ENCODE data around the gene IGF1R.

IGF1R gene

GRCh38 chr15:98798375-98798893 is 150.1 kb downstream of the IGF1R start:
- DNase-seq (ENCODE audit: low read depth), result no peak

DNA sequence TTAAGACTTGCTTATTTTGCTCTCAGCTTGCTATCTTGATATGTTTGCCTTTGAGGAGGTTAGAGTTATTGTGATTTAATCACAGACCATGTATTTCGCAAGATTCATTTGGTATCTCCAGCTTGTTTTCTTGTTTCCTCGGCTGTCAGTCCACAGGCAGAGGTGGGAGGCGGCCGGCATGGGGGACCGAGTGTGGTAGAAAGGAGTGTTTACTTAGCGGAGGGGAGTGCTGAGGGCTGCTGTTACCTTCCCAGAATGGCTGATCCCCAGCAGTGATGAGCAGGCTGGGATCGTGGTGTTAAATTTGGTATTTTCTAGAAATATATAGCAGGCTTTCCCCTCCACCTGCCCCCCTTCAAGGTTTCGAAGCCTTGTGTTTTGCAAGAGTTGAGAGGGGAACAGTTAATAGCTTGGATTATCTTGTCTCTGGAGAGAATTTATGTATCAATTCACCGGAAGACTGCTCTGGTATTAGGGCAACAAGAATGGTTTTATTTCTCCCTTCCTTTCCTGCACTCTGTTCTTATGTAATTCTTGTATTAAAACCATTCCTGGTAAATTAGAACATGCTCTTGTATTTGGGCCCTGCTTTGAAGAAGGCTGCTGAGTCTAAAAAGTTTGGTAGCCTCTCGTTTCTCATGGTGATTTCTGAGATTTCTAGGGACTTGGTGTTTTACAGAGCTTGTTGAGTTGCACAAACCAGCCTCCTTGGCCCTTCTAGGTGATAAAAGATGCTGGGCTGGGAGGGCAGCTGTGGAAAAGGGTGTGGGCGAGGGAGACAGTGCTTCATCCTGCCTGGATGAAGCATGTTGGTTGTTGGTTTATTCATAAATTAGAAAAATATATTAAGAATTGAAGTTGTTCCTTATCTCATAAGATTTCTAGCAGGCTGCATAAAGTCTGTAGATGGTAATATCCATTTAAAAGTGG is 151.4 kb downstream of the IGF1R start:
- DNase-seq (ENCODE audit: low read depth), result no peak

- DNase-seq (ENCODE audit: low read depth), result no peak
Observed at GRCh38 chr15:98800437-98801233, 152.3 kb downstream of the IGF1R start.

GRCh38 chr15:98801234-98801561 is 152.9 kb downstream of the IGF1R start:
- no peak for DNase-seq (ENCODE audit: low read depth)

GRCh38 chr15:98802187-98802586 is 153.8 kb downstream of the IGF1R start:
- DNase-seq (ENCODE audit: low read depth), result no peak

DNA sequence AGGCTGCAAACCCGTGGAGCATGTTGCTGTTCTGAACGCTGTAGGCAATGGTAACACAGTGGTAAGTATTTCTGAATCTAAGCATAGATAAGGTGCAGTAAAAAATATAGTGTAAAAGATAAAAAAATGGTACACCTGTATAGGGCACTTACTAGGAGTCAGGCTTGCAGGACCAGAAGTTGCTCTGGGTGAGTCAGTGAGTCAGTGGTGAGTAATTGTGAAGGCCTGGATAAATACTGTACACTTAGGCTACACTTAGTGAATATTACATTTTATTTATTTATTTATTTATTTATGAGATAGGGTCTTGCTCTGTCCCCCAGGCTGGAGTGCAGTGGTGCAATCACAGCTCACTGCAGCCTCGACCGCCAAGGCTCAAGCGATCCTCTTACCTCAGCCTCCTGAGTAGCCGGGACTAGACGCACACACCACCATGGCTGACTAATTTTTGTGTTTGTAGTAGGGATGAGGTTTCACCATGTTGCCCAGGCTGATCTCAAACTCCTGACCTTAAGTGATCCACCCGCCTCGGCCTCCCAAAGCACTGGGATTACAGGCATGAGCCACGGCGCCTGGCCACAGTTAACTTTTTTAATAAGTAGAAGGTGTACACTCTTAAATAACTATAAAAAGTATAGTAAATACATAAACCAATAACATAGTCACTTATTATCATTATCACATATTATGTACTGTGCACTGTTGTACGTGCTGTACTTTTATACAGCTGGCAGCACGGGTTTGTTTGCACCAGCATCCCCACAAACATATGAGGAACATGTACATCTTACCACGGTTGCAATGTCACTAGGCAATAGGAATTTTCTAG is 155.1 kb downstream of the IGF1R start:
- DNase-seq (ENCODE audit: low read depth), result no peak

- no peak for DNase-seq (ENCODE audit: low read depth)
Observed at GRCh38 chr15:98804057-98804380, 155.7 kb downstream of the IGF1R start.

GRCh38 chr15:98805434-98806274 is 157.3 kb downstream of the IGF1R start:
- no peak for DNase-seq (ENCODE audit: low read depth)

DNA sequence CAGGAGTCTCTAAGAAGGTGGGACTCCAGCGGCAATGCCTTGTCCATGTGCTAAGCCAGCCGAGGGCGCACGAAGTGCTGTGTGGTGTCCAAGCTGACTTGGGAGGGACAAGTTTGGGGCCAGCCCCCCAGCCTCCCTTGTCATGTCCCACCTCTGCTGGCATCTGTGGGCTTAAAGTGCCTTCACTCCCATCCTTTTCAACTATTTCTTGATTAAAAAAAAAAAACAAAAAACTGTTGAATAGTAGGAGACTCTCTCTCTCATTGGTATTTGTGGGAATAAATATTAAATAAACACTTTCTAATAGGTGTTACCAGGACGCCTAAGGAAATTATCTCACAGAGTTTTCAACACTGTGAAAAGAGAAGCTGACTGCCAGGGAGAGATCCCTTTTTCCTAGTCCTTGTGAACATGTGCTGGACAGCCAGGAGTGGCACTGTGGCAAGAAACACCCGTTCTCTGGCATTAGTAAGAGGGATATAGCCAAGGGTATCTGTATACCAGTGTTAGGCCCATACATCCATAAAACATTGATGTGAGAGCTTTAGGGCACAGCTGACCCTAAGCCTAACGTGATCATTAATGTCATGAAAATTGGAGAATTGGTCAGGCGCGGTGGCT is 158.0 kb downstream of the IGF1R start:
- no peak for DNase-seq (ENCODE audit: low read depth)

DNA sequence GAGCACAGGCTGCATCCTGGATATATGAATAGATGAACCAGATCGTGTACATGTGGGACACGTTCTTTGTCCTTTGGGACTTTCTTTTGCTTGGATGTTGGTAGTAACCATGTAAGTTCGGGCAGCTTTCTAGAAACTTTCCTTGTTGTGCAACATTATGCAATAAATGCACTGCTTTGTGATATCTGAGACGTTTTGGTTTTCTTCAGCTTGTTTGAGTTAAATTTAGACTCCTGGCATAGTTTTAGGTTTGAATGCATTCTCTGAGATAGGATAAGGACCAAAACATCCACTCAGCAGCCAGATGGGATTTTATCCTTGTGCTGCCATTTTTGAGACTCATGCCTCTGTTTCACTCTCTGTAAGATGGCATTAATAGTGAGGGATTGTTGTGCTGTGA is 158.9 kb downstream of the IGF1R start:
- DNase-seq (ENCODE audit: low read depth), result no peak

- DNase-seq (ENCODE audit: low read depth), result no peak
Observed at GRCh38 chr15:98809273-98809672, 160.9 kb downstream of the IGF1R start.

- DNase-seq (ENCODE audit: low read depth), result no peak
Observed at GRCh38 chr15:98812716-98813446, 164.5 kb downstream of the IGF1R start.

GRCh38 chr15:98813951-98814350 is 165.6 kb downstream of the IGF1R start:
- DNase-seq (ENCODE audit: low read depth), result no peak

GRCh38 chr15:98815207-98815606 is 166.9 kb downstream of the IGF1R start:
- DNase-seq (ENCODE audit: low read depth), result no peak

DNA sequence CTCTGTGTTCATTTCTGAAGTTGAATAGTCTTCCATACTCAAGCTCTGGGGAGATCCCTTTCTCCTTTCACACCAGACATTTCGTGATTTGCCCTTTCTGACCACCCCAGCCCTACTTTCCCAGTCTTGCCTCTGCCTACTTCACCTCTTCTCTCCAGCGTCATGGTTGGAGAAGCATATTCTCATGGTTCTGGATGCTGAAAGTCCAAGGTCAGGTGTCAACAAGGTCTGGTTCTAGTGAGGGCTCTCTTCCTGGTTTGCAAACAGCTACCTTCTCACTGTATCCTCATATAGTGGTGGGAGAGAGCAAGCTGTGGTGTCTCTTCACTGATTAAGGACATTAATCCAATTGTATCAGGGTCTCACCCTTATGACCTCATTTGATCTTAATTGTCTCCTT is 169.4 kb downstream of the IGF1R start:
- no peak for DNase-seq (ENCODE audit: low read depth)

DNA sequence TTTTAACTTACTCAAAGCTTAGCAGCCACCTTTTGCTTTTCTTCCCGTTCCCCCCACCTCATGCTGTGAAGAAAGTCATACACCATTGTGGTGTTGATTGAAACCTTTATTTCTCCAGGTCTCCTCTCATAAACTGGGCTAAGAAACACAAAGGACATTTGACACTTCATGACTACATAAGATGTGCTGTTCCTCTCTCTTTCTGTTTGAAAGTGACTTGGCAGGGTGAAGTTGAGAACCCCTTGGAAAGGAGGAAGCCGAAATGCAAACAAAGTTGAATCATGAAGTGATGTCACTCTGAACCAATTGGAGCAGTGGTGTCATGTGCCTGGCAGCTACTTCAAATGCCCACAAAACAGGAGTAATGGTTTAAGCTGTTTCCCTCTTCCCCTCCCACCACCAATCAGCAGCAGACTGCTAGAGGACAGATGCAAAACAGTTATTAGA is 174.7 kb downstream of the IGF1R start:
- no peak for DNase-seq (ENCODE audit: low read depth)

DNA sequence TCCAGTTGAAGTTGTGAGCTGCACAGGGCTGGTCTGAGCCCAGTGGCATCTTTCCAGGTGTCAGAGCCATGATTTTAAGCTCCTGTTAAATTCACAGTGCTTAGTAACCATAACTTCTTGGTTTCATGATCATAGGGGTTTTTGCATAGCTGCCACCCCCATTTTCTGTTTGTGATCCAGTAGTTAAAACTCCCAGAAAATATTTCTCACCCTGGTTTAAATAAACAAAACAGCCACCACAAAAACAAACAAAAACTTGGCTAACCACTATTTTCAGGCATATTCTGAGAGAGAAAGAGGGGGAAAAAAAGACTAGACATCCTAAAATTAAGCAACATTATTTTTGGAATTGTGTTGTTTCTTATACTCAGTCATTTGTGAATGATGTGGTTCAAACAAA is 175.3 kb downstream of the IGF1R start:
- DNase-seq (ENCODE audit: low read depth), result no peak

- DNase-seq (ENCODE audit: low read depth), result no peak
Observed at GRCh38 chr15:98824595-98824994, 176.3 kb downstream of the IGF1R start.

DNA sequence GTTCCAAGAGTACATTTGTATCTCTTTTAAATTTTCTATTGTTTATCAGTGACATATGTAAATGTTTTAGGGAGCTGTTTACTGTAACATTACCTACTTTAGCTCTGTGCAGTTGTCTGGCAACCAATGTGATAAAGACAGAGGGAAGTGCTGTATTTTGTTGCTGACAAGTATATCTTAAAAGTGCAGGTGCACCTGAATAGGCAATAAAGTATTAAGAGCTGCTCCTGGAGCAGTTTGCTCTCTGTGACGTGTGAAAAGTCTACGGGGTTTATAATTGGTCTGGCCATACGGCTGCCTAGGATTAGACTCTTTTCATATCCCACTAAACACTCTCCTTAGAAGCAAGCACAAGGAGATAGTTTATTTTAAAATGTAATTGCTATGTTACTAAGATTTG is 178.3 kb downstream of the IGF1R start:
- no peak for DNase-seq (ENCODE audit: low read depth)

GRCh38 chr15:98827217-98827616 is 178.9 kb downstream of the IGF1R start:
- no peak for DNase-seq (ENCODE audit: low read depth)

Measured in activated gamma-delta T cell treated with anti-CD3 and anti-CD28 coated beads, Interleukin-2, amount 50 U/mL, for 16 hours (primary cell).